ENCODE measurements around the gene KMT2D. TPM values are rescaled to one million over a fixed set of nuclear protein-coding genes. Genes with fewer than 3 reads are reported as not detected.

KMT2D gene
- total RNA-seq, 3 donors from 2014 or later (not counting 1 experiment from before 2014, with no cell fraction given) = 164 to 186 (median 182) TPM

DNA sequence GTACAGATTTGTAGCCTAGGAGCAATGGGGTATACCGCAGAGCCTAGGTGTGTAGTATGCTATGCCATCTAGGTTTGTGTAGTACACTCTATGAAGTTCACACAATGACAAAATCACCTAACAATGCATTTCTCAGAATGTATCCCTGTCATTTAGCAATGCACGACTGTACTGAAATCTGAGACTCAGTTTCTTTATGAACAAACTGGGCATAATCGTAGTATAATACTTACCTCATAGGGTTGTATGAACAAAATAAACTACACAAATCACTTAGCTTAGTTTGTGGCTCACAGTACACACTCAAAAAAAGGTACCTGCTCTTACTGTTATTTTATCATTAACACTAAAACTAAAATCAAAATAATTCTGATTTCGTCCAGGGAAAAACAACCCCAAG, 35.1 kb downstream of the KMT2D start:
- intact Hi-C loops (cut with micrococcal nuclease) = no loop called here
- H3K4me1 ChIP-seq (ENCODE audit: control insufficient read depth, insufficient read depth, low read length) = no peaks in the 10 kb centered on the region
- peaks cover 73% of the 10 kb centered on the region for H3K36me3 ChIP-seq (ENCODE audit: control insufficient read depth, insufficient read depth, low read length)
- H3K27ac ChIP-seq (ENCODE audit: low read length) = no peak overlapping the region
- H3K27me3 ChIP-seq (ENCODE audit: control insufficient read depth, insufficient read depth, low read length) = no peaks in the 10 kb centered on the region
- Mint-ChIP-seq H3K27me3 (ENCODE audit: low read depth in 2 of 2) (no peaks in the 10 kb centered on the region), H3K36me3 (no peaks in the 10 kb centered on the region), H3K4me1 (no peaks in the 10 kb centered on the region), H3K9me3 (no peaks in the 10 kb centered on the region), H3K27ac (no peak overlapping the region), H3K4me3 (no peak overlapping the region)
- no peak overlapping the region for H3K4me3 ChIP-seq (ENCODE audit: low read length)
- H3K9me3 ChIP-seq (ENCODE audit: control insufficient read depth, insufficient read depth, low read length) = no peaks in the 10 kb centered on the region
- ATAC-seq (no peak), DNase-seq (no peak)
- TF ChIP-seq, protein P1, sequence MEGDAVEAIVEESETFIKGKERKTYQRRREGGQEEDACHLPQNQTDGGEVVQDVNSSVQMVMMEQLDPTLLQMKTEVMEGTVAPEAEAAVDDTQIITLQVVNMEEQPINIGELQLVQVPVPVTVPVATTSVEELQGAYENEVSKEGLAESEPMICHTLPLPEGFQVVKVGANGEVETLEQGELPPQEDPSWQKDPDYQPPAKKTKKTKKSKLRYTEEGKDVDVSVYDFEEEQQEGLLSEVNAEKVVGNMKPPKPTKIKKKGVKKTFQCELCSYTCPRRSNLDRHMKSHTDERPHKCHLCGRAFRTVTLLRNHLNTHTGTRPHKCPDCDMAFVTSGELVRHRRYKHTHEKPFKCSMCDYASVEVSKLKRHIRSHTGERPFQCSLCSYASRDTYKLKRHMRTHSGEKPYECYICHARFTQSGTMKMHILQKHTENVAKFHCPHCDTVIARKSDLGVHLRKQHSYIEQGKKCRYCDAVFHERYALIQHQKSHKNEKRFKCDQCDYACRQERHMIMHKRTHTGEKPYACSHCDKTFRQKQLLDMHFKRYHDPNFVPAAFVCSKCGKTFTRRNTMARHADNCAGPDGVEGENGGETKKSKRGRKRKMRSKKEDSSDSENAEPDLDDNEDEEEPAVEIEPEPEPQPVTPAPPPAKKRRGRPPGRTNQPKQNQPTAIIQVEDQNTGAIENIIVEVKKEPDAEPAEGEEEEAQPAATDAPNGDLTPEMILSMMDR (IDR thresholded peaks at IDR 0.05) = no peak
- 97% methylated on average over 3 of the region's 4 CpGs for WGBS (ENCODE audit: insufficient coverage)

DNA sequence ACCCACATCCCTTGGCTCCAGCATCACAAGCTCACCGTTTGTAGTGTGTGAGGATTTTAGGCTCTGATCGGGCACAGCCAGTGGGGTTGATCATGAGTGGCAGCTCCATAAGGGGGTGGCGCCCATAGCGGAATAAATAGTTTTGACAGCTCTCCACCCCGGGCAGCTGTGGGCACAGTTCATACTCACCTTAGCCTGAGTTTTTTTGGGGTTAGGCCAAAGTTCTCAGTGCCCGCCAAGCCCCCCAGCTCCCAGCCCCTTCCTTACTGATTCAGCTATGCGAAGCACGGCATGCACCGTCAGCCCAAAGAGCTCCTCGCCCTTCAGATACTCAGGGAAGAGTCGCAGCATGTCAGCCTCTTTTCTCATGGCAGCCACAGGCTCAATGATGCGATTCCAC, 36.1 kb downstream of the KMT2D start:
- Mint-ChIP-seq H3K27ac (peak overlapping the region; percentile 49 to 79), H3K36me3 (no peaks in the 10 kb centered on the region), H3K9me3 (no peaks in the 10 kb centered on the region), H3K4me3 (no peak overlapping the region), H3K27me3 (ENCODE audit: low read depth in 2 of 2) (no peaks in the 10 kb centered on the region), H3K4me1 (peaks cover 0 to 5% of the 10 kb centered on the region in 2 donors)
- intact Hi-C loops (cut with micrococcal nuclease) = no loop called here
- ATAC-seq = no peak
- H3K9me3 ChIP-seq (ENCODE audit: control insufficient read depth, insufficient read depth, low read length) = no peaks in the 10 kb centered on the region
- peaks cover 4% of the 10 kb centered on the region for H3K4me1 ChIP-seq (ENCODE audit: control insufficient read depth, insufficient read depth, low read length)
- WGBS (ENCODE audit: insufficient coverage) = 98% methylated on average over 11 of the region's 12 CpGs
- no peak overlapping the region for H3K4me3 ChIP-seq (ENCODE audit: low read length)
- no peaks in the 10 kb centered on the region for H3K27me3 ChIP-seq (ENCODE audit: control insufficient read depth, insufficient read depth, low read length)
- TF ChIP-seq, protein P1 (IDR thresholded peaks at IDR 0.05) = no peak
- no peak for DNase-seq
- H3K36me3 ChIP-seq (ENCODE audit: control insufficient read depth, insufficient read depth, low read length) = peaks cover 70% of the 10 kb centered on the region
- no peak overlapping the region for H3K27ac ChIP-seq (ENCODE audit: low read length)

DNA sequence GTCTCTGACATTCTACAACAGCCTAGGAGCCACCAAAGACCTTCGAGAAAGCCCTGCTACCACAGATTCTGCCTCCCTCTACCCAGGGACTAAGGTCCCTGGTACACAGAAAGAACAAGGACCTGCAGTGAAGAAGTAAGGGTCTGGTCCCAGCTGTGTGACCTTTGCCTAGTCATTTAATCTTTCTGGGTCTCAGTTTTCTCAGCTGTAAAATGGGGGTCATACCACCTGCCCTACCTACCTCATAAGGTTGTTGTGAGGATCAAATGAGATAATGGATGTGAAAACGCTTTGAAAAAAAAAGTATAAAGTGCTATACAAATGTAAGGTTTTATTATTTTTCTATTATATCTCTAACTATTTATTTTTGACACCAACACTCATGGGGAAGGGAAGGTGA, 36.8 kb downstream of the KMT2D start:
- Mint-ChIP-seq H3K27me3 (ENCODE audit: low read depth in 2 of 2) (no peaks in the 10 kb centered on the region), H3K4me1 (peaks cover 0 to 12% of the 10 kb centered on the region in 2 donors), H3K27ac (peak overlapping the region; percentile 79 to 98), H3K4me3 (no peak overlapping the region), H3K9me3 (no peaks in the 10 kb centered on the region), H3K36me3 (no peaks in the 10 kb centered on the region)
- intact Hi-C loops (cut with micrococcal nuclease) = no loop called here
- Histone ChIP-seq H3K36me3 (ENCODE audit: control insufficient read depth, insufficient read depth, low read length) (peaks cover 66% of the 10 kb centered on the region), H3K9me3 (ENCODE audit: control insufficient read depth, insufficient read depth, low read length) (no peaks in the 10 kb centered on the region), H3K27ac (ENCODE audit: low read length) (no peak overlapping the region), H3K27me3 (ENCODE audit: control insufficient read depth, insufficient read depth, low read length) (no peaks in the 10 kb centered on the region), H3K4me1 (ENCODE audit: control insufficient read depth, insufficient read depth, low read length) (peaks cover 11% of the 10 kb centered on the region), H3K4me3 (ENCODE audit: low read length) (no peak overlapping the region)
- TF ChIP-seq, protein P1 (IDR thresholded peaks at IDR 0.05) = no peak
- DNase-seq (no peak), ATAC-seq (no peak)
- 100% methylated on average over 1 of the region's 2 CpGs for WGBS (ENCODE audit: insufficient coverage)

DNA sequence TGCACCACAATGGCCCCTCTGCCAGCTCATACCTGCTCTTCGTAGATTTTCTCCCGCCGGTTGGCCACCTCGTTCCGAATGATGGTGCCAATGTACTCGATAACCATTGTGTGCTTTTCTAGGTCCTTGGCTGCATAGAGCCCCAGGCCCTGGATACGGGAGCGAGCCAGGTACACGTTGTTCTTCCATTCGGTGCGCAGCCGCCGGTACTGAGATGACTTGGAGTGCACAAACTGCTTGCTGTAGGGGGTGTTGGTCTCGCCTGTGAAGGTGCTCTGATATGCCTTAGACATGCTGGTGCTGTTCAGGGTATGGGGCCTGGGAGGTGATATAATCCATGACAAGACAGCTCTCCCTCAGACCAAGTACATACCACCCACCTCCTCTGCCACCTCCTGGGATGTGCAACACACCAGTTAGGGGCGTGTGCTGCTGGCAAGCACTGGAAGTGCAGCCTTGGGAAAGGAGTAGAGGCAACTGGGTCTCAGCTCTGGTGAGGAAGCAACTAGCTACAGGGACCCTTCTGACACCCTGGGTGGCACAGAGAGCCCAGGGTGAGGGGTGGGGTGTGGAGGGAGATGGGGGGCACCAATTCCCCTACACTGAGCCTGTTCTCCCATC, 37.9 kb downstream of the KMT2D start:
- H3K4me1 Mint-ChIP-seq = peaks cover 6 to 23% of the 10 kb centered on the region in 2 donors
- no peak overlapping the region for H3K27ac ChIP-seq (ENCODE audit: low read length)
- peak overlapping the region; percentile 79 to 98 for H3K27ac Mint-ChIP-seq
- no peaks in the 10 kb centered on the region for H3K27me3 ChIP-seq (ENCODE audit: control insufficient read depth, insufficient read depth, low read length)
- 96% methylated on average over 15 of the region's 15 CpGs for WGBS (ENCODE audit: insufficient coverage)
- no peak for ATAC-seq
- no peaks in the 10 kb centered on the region for H3K9me3 Mint-ChIP-seq
- peak overlapping the region; percentile 13 for H3K4me3 Mint-ChIP-seq
- TF ChIP-seq, protein P1 (IDR thresholded peaks at IDR 0.05) = no peak
- no peaks in the 10 kb centered on the region for H3K36me3 Mint-ChIP-seq
- DNase-seq = no peak
- intact Hi-C loops (cut with micrococcal nuclease) = no loop called here
- peaks cover 16% of the 10 kb centered on the region for H3K4me1 ChIP-seq (ENCODE audit: control insufficient read depth, insufficient read depth, low read length)
- peaks cover 55% of the 10 kb centered on the region for H3K36me3 ChIP-seq (ENCODE audit: control insufficient read depth, insufficient read depth, low read length)
- H3K4me3 ChIP-seq (ENCODE audit: low read length) = no peak overlapping the region
- H3K9me3 ChIP-seq (ENCODE audit: control insufficient read depth, insufficient read depth, low read length) = no peaks in the 10 kb centered on the region
- H3K27me3 Mint-ChIP-seq (ENCODE audit: low read depth in 2 of 2) = no peaks in the 10 kb centered on the region

Measured in natural killer cell (primary cell).